ENCODE data around the gene EEA1. TPM values are rescaled to one million over a fixed set of nuclear protein-coding genes. Genes with fewer than 3 reads are reported as not detected.
A peak's percentile ranks its signal among the peaks of the same experiment; 100 is the strongest.
"Not testable (repeated sequence)": the region's sequence is repeated elsewhere in the genome, so short reads cannot be mapped to it uniquely, and the experiment has no call there.

EEA1 gene
- total and polyA plus RNA-seq, 10 donors: 2.3 to 31.2 (median 20.8) TPM

DNA sequence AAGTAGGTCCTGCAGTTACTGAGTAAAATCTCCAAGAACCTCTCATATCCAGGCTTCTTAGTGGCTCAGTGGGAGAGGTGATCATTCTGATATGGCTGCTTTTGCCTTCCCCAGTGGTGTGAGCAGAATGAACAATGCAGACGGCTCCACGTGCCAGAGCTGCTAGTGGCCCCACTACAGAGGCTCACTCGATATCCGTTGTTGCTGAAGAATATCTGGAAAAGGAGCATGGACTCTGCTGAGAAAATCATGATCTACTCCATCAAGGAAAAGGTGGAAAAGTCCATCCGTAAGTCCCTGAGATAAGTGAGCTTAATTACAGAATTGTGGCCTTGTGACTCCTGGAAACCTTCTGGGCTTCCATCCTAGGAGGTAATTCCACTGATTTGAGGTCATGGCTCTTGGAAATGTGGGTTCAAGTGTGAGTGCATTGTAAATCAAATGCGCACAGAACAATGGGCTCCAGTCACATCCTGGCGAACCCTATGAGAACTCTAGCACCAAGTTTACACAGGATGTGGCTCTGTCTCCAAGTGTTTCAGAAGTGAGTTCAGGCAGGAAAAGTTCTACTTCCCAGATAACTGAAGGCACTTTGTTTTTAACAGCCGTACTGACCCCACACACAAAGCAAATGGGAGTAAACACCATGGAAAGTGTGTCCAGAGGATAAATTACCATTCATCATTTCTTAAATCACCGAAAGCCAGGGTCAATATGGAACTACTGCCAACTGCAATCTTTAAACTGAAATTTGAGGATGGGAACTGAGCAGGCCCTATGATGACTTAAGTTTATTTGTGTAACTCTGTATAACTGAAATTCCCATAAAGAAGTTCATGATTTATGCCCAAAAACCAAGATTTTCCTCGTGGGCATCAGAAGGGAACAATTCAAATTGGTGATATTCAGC, 174.9 kb downstream of the EEA1 start:
- Histone ChIP-seq H3K9me3 (no peaks in the 10 kb centered on the region), H3K4me3 (no peak overlapping the region), H3K4me1 (no peaks in the 10 kb centered on the region), H3K27me3 (replicated peaks in 1 of 7) (no peaks in the 10 kb centered on the region), H3K27ac (peak overlapping the region in 6 of 8 donors; percentile 30 to 55 (median 36)), H3K36me3 (no peaks in the 10 kb centered on the region)
- TF ChIP-seq POLR2AphosphoS5 (IDR thresholded peaks at IDR 0.05): peak in 1 of 3 donors; percentile 58
- TF ChIP-seq POLR2A (IDR thresholded peaks at IDR 0.05): no peak
- TF ChIP-seq, protein P1, sequence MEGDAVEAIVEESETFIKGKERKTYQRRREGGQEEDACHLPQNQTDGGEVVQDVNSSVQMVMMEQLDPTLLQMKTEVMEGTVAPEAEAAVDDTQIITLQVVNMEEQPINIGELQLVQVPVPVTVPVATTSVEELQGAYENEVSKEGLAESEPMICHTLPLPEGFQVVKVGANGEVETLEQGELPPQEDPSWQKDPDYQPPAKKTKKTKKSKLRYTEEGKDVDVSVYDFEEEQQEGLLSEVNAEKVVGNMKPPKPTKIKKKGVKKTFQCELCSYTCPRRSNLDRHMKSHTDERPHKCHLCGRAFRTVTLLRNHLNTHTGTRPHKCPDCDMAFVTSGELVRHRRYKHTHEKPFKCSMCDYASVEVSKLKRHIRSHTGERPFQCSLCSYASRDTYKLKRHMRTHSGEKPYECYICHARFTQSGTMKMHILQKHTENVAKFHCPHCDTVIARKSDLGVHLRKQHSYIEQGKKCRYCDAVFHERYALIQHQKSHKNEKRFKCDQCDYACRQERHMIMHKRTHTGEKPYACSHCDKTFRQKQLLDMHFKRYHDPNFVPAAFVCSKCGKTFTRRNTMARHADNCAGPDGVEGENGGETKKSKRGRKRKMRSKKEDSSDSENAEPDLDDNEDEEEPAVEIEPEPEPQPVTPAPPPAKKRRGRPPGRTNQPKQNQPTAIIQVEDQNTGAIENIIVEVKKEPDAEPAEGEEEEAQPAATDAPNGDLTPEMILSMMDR (IDR thresholded peaks at IDR 0.05 in 8 of 11, conservative IDR thresholded peaks at IDR 0.05 in 3 of 11): no peak
- intact Hi-C loops (cut with DNase I; ENCODE audit: low total_unique reads): no loop called here
- DNase-seq: no peak
- WGBS, 5 donors: 69 to 83% (median 71%) methylated on average over 10 of the region's 10 CpGs

DNA sequence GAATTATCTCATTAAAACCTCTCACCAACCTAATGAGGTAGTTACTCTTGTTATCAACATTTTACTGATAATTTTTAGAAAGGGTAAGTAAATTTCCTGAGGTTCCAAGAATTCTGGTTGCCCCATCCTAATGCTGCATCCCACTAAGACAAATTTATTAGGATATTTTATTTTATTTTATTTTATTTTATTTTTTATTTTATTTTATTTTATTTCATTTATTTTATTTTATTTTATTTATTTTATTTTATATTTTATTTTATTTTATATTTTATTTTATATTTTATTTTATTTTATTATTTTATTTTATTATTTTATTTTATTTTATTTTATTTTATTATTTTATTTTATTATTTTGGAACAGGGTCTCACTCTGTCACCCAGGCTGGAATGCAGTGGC, 179.4 kb downstream of the EEA1 start:
- intact Hi-C loops (cut with DNase I; ENCODE audit: low total_unique reads); H3K27ac ChIP-seq; H3K9me3 ChIP-seq; H3K4me1 ChIP-seq; H3K4me3 ChIP-seq; H3K36me3 ChIP-seq; DNase-seq; H3K27me3 ChIP-seq (replicated peaks in 1 of 7): not testable (repeated sequence)

DNA sequence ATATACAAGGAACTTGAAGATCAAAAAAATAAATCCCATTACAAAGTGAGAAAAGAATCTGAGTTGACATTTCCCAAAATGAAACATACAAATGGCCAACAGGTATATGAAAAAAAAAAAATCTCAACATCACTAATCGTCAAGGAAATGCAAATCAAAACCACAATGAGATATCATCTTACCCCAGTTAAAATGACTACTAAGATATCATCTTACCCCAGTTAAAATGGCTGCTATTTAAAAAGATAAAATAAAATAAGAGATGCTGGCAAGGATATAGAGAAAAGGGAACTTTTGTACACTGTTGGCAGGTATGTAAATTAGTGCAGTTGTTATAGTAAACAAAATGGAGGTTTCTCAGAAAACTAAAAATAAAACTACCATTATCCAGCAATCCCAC, 181.9 kb downstream of the EEA1 start:
- Histone ChIP-seq H3K27me3 (replicated peaks in 1 of 7) (no peaks in the 10 kb centered on the region), H3K4me1 (peaks cover 0 to 7% (median 0%) of the 10 kb centered on the region in 6 donors), H3K4me3 (no peak overlapping the region), H3K27ac (peak overlapping the region in 3 of 8 donors; percentile 10 to 64 (median 13)), H3K9me3 (no peaks in the 10 kb centered on the region), H3K36me3 (no peaks in the 10 kb centered on the region)
- TF ChIP-seq, protein P1 (IDR thresholded peaks at IDR 0.05 in 8 of 11, conservative IDR thresholded peaks at IDR 0.05 in 3 of 11): no peak
- TF ChIP-seq POLR2A (IDR thresholded peaks at IDR 0.05) (no peak), POLR2AphosphoS5 (IDR thresholded peaks at IDR 0.05) (no peak)
- intact Hi-C loops (cut with DNase I; ENCODE audit: low total_unique reads): no loop called here
- no peak for DNase-seq
- WGBS, 5 donors: 42 to 60% (median 45%) methylated on average over 1 of the region's 1 CpG

DNA sequence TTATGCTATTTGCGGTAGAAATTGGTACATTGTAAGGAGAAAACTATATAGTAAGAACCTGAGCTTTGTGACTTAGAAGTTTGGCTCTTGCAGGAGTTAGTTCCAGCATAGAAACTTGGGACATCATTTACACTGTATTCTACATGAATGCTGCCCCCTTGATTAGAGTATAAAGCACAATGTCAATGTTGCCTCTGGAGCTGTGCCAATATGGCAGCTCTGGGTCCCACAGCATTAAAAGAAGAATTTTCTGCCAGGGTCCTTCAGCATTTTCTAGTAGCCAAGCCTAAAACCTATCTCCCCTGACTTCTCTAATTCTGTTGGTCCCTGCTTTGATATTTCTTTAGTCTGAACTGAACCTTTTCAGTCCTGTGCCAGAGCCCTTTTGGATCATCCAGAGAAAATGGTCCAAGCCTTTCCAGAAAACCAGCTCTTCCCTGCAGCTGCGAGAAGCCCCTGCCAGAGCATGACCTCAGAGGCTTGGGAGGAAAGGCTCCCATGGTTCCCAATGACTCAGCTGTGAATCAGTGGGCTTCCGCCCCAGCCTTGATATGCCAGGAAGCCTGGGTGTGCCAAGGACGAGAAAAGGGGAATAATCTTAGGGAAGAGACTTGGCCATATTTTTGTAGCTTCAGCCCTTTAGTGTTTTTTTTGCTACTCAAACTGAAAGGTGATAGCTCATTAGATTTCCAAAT, 183.1 kb downstream of the EEA1 start:
- no peaks in the 10 kb centered on the region for H3K36me3 ChIP-seq
- no peak overlapping the region for H3K4me3 ChIP-seq
- peaks cover 0 to 7% (median 0%) of the 10 kb centered on the region in 6 donors for H3K4me1 ChIP-seq
- no peaks in the 10 kb centered on the region for H3K27me3 ChIP-seq (replicated peaks in 1 of 7)
- H3K9me3 ChIP-seq: no peaks in the 10 kb centered on the region
- intact Hi-C loops (cut with DNase I; ENCODE audit: low total_unique reads): no loop called here
- DNase-seq: no peak
- TF ChIP-seq POLR2AphosphoS5 (IDR thresholded peaks at IDR 0.05) (peak in 2 of 3 donors; percentile 66 to 83), POLR2A (IDR thresholded peaks at IDR 0.05) (no peak)
- WGBS, 5 donors: 68 to 90% (median 81%) methylated on average over 4 of the region's 4 CpGs
- H3K27ac ChIP-seq: peak overlapping the region; percentile 10 to 72 (median 48)

DNA sequence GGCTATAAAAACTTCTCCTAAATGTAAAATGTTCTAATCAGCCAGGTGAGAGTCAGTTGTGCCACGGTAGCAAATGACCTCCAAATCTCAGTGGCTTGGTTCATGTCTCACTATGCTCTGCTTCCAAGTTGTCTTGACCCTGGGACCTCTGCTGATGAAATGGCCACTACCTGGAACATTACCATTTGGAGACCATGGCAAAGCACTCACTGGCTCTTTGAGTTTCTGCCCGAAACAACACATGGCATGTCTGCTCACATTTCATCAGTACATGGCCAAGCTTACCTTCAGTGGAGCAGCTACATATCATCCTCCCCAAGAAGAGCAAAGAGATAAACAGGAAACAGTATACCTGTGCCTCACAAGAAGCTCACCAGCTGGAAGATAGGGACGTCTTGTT, 186.1 kb downstream of the EEA1 start:
- Histone ChIP-seq H3K27ac (no peak overlapping the region), H3K4me1 (peaks cover 0 to 7% (median 2%) of the 10 kb centered on the region in 6 donors), H3K4me3 (no peak overlapping the region), H3K36me3 (no peaks in the 10 kb centered on the region), H3K27me3 (replicated peaks in 1 of 7) (no peaks in the 10 kb centered on the region), H3K9me3 (no peaks in the 10 kb centered on the region)
- intact Hi-C loops (cut with DNase I; ENCODE audit: low total_unique reads): no loop called here
- TF ChIP-seq POLR2A (IDR thresholded peaks at IDR 0.05) (no peak), POLR2AphosphoS5 (IDR thresholded peaks at IDR 0.05) (no peak)
- TF ChIP-seq, protein P1 (IDR thresholded peaks at IDR 0.05 in 8 of 11, conservative IDR thresholded peaks at IDR 0.05 in 3 of 11): no peak
- no peak for DNase-seq
- WGBS, 5 donors: 74 to 97% (median 87%) methylated on average over 3 of the region's 3 CpGs
